Pulmonary artery endothelial cell (primary cell): ENCODE results near the gene MYT1. TPM values are rescaled to one million over a fixed set of nuclear protein-coding genes. Genes with fewer than 3 reads are reported as not detected.
"Not testable (repeated sequence)": the region's sequence is repeated elsewhere in the genome, so short reads cannot be mapped to it uniquely, and the experiment has no call there.

Source experiments
- DNase-seq: peaks from one replicate; pipeline ENCODE4 v3.0.0-alpha.2; 2011; ENCODE audit warnings: low read depth, low spot score
- total RNA-seq: library from RNA; depleted of rRNA; stranded (reverse); fragments of >200 nt; gene quantifications from 2 replicates; pipeline ENCODE4 v1.2.3, GENCODE V29; 2014

Gene MYT1
- total RNA-seq, 1 donor from 2014 or later, result not detected

- no peak for DNase-seq
Measured at GRCh38 chr20:64228751-64229506, 64.7 kb downstream of the MYT1 start.

- no peak for DNase-seq
Measured at GRCh38 chr20:64229507-64230061, 65.3 kb downstream of the MYT1 start.

- no peak for DNase-seq
Measured at GRCh38 chr20:64230461-64231145, 66.4 kb downstream of the MYT1 start.

GRCh38 chr20:64231621-64232550 lies 67.6 kb downstream of the MYT1 start:
- DNase-seq, result no peak

- DNase-seq, result no peak
Measured at GRCh38 chr20:64232794-64233193, 68.5 kb downstream of the MYT1 start.

GRCh38 chr20:64233725-64234124 lies 69.5 kb downstream of the MYT1 start:
- DNase-seq, result no peak

- DNase-seq, result no peak
Measured at GRCh38 chr20:64234291-64234791, 70.1 kb downstream of the MYT1 start.

GRCh38 chr20:64234921-64235565 lies 70.8 kb downstream of the MYT1 start:
- not testable (repeated sequence) for DNase-seq

- DNase-seq, result no peak
Measured at GRCh38 chr20:64236137-64237088, 72.2 kb downstream of the MYT1 start.

- no peak for DNase-seq
Measured at GRCh38 chr20:64237316-64237715, 73.1 kb downstream of the MYT1 start.

GRCh38 chr20:64238115-64238825 lies 74.0 kb downstream of the MYT1 start:
- DNase-seq, result no peak

GRCh38 chr20:64238851-64239387 lies 74.7 kb downstream of the MYT1 start:
- no peak for DNase-seq

- DNase-seq, result no peak
Measured at GRCh38 chr20:64239449-64240242, 75.4 kb downstream of the MYT1 start.

- no peak for DNase-seq
Measured at GRCh38 chr20:64240243-64241015, 76.2 kb downstream of the MYT1 start.

- DNase-seq, result no peak
Measured at GRCh38 chr20:64241061-64241460, 76.8 kb downstream of the MYT1 start.

- no peak for DNase-seq
Measured at GRCh38 chr20:64242003-64242796, 77.9 kb downstream of the MYT1 start.
